Neural crest cell (in vitro differentiated cells): ENCODE data around the gene ARMH3. TPM values are rescaled to one million over a fixed set of nuclear protein-coding genes. Genes with fewer than 3 reads are reported as not detected.

Experiments used
- DNase-seq: peaks from one replicate; pipeline ENCODE4 v3.0.0; 2021; ENCODE audit warnings: low read depth, mixed read lengths, low spot score
- H3K27ac Mint-ChIP-seq: one replicate; pipeline ENCODE4 v1.8.0; 2021; ENCODE audit warnings: mild to moderate bottlenecking, mixed read lengths; ENCODE audit not compliant: unreplicated experiment
- H3K27me3 Mint-ChIP-seq: 2 replicates; pipeline ENCODE4 v1.8.0; 2021; ENCODE audit warnings: low read depth, mild to moderate bottlenecking, mixed read lengths
- H3K36me3 Mint-ChIP-seq: 2 replicates; pipeline ENCODE4 v1.8.0; 2021; ENCODE audit warnings: low read depth, mild to moderate bottlenecking, mixed read lengths
- H3K4me1 Mint-ChIP-seq: 2 replicates; pipeline ENCODE4 v1.8.0; 2021; ENCODE audit warnings: mixed read lengths
- H3K4me3 Mint-ChIP-seq: one replicate; pipeline ENCODE4 v1.8.0; 2021; ENCODE audit warnings: mild to moderate bottlenecking, mixed read lengths
- H3K9me3 Mint-ChIP-seq: 2 replicates; pipeline ENCODE4 v1.8.0; 2021; ENCODE audit warnings: mixed read lengths
- CTCF ChIP-seq: fragments of 200-600 bp; sonication (generic); conservative IDR thresholded peaks from 2 replicates; pipeline ENCODE4 v1.5.0; 2021; ENCODE audit warnings: antibody characterized with exemption, mild to moderate bottlenecking
- total RNA-seq: library from RNA; stranded (reverse); gene quantifications from 2 replicates; pipeline ENCODE4 v1.2.1, GENCODE V29; 2021

Gene ARMH3
- total RNA-seq, 1 donor from 2014 or later = 24.4 TPM

GRCh38 chr10:101897633-101898032 lies 158.3 kb downstream of the ARMH3 start:
- Mint-ChIP-seq H3K27me3 (no peaks in the 10 kb centered on the region), H3K36me3 (no peaks in the 10 kb centered on the region), H3K27ac (no peak overlapping the region), H3K4me3 (no peak overlapping the region), H3K4me1 (peaks cover 7% of the 10 kb centered on the region), H3K9me3 (no peaks in the 10 kb centered on the region)
- TF ChIP-seq CTCF = no peak
- DNase-seq = no peak

- TF ChIP-seq CTCF = no peak
- H3K27me3 Mint-ChIP-seq = no peaks in the 10 kb centered on the region
- H3K36me3 Mint-ChIP-seq = no peaks in the 10 kb centered on the region
- no peak overlapping the region for H3K27ac Mint-ChIP-seq
- no peaks in the 10 kb centered on the region for H3K4me1 Mint-ChIP-seq
- H3K4me3 Mint-ChIP-seq = no peak overlapping the region
- H3K9me3 Mint-ChIP-seq = no peaks in the 10 kb centered on the region
- DNase-seq = no peak
Observed at GRCh38 chr10:101896225-101896877, 159.6 kb downstream of the ARMH3 start.

- no peak for TF ChIP-seq CTCF
- no peaks in the 10 kb centered on the region for H3K27me3 Mint-ChIP-seq
- H3K4me3 Mint-ChIP-seq = no peak overlapping the region
- no peaks in the 10 kb centered on the region for H3K4me1 Mint-ChIP-seq
- H3K36me3 Mint-ChIP-seq = no peaks in the 10 kb centered on the region
- no peak for DNase-seq
- H3K27ac Mint-ChIP-seq = no peak overlapping the region
- H3K9me3 Mint-ChIP-seq = no peaks in the 10 kb centered on the region
Observed at GRCh38 chr10:101895781-101896180, 160.2 kb downstream of the ARMH3 start.

GRCh38 chr10:101894742-101895141 lies 161.2 kb downstream of the ARMH3 start:
- Mint-ChIP-seq H3K4me3 (no peak overlapping the region), H3K27me3 (no peaks in the 10 kb centered on the region), H3K36me3 (no peaks in the 10 kb centered on the region), H3K27ac (no peak overlapping the region), H3K4me1 (peaks cover 3% of the 10 kb centered on the region), H3K9me3 (no peaks in the 10 kb centered on the region)
- no peak for DNase-seq
- TF ChIP-seq CTCF = no peak

- H3K4me1 Mint-ChIP-seq = peaks cover 7% of the 10 kb centered on the region
- TF ChIP-seq CTCF = no peak
- H3K4me3 Mint-ChIP-seq = no peak overlapping the region
- no peak for DNase-seq
- H3K27me3 Mint-ChIP-seq = no peaks in the 10 kb centered on the region
- no peaks in the 10 kb centered on the region for H3K36me3 Mint-ChIP-seq
- H3K27ac Mint-ChIP-seq = no peak overlapping the region
- H3K9me3 Mint-ChIP-seq = no peaks in the 10 kb centered on the region
Observed at GRCh38 chr10:101894266-101894665, 161.7 kb downstream of the ARMH3 start.
